Measurements from ENCODE around the gene KRTAP13-3.
A peak's percentile ranks its signal among the peaks of the same experiment; 100 is the strongest.

Gene KRTAP13-3

GRCh38 chr21:30425826-30426225 is at the start of gene KRTAP13-3:
Gene KRTAP13-3 (minus strand): TSS chr21:30425926. CDS start chr21:30425912, 14 bp downstream.
- no peak for DNase-seq (ENCODE audit: low spot score)

- no peak for DNase-seq (ENCODE audit: low spot score)
Measured at GRCh38 chr21:30468900-30469714, 43.4 kb upstream of the KRTAP13-3 start.

GRCh38 chr21:30463713-30464112 is 38.0 kb upstream of the KRTAP13-3 start:
- DNase-seq (ENCODE audit: low spot score): no peak

- DNase-seq (ENCODE audit: low spot score): no peak
Measured at GRCh38 chr21:30448514-30448913, 22.8 kb upstream of the KRTAP13-3 start.

GRCh38 chr21:30447056-30447455 is 21.3 kb upstream of the KRTAP13-3 start:
- DNase-seq (ENCODE audit: low spot score): no peak

- DNase-seq (ENCODE audit: low spot score): no peak
Measured at GRCh38 chr21:30444204-30444603, 18.5 kb upstream of the KRTAP13-3 start.

- DNase-seq (ENCODE audit: low spot score): no peak
Measured at GRCh38 chr21:30443226-30443625, 17.5 kb upstream of the KRTAP13-3 start.

GRCh38 chr21:30439975-30440374 is 14.2 kb upstream of the KRTAP13-3 start, which contains the start of gene KRTAP15-1:
Gene KRTAP15-1 (plus strand): TSS chr21:30440275. CDS start chr21:30440328, 53 bp downstream.
- no peak for DNase-seq (ENCODE audit: low spot score)

- DNase-seq (ENCODE audit: low spot score): no peak
Measured at GRCh38 chr21:30437010-30437565, 11.4 kb upstream of the KRTAP13-3 start.

GRCh38 chr21:30434033-30434631 is 8.4 kb upstream of the KRTAP13-3 start:
- peak; percentile 2 for DNase-seq (ENCODE audit: low spot score)

- DNase-seq (ENCODE audit: low spot score): no peak
Measured at GRCh38 chr21:30430170-30430655, 4.5 kb upstream of the KRTAP13-3 start, which contains the start of gene KRTAP13-4. Gene KRTAP13-4 (plus strand): TSS chr21:30430220. CDS start chr21:30430276, 56 bp downstream.

GRCh38 chr21:30426731-30427130 is 1.0 kb upstream of the KRTAP13-3 start:
- no peak for DNase-seq (ENCODE audit: low spot score)

- DNase-seq (ENCODE audit: low spot score): no peak
Measured at GRCh38 chr21:30415993-30416392, 9.7 kb downstream of the KRTAP13-3 start.

GRCh38 chr21:30408782-30409494 is 16.8 kb downstream of the KRTAP13-3 start:
- peak; percentile 5 for DNase-seq (ENCODE audit: low spot score)

GRCh38 chr21:30395731-30396130 is 30.0 kb downstream of the KRTAP13-3 start, which contains the start of gene KRTAP13-1:
Gene KRTAP13-1 (plus strand): TSS chr21:30396031. CDS start chr21:30396087, 56 bp downstream.
- no peak for DNase-seq (ENCODE audit: low spot score)

GRCh38 chr21:30391492-30392025 is 34.2 kb downstream of the KRTAP13-3 start:
- DNase-seq (ENCODE audit: low spot score): no peak

- DNase-seq (ENCODE audit: low spot score): no peak
Measured at GRCh38 chr21:30382201-30382600, 43.5 kb downstream of the KRTAP13-3 start.

Data from hepatic stellate cell (primary cell).